Measurements from ENCODE around the gene KIF26B.

Gene KIF26B

GRCh38 chr1:245209658-245210435 is 55.1 kb downstream of the KIF26B start:
- peak; percentile 47 for DNase-seq

- no peak for DNase-seq
Measured at GRCh38 chr1:245211035-245211749, 56.4 kb downstream of the KIF26B start.

- DNase-seq: no peak
Measured at GRCh38 chr1:245211761-245212160, 57.0 kb downstream of the KIF26B start.

GRCh38 chr1:245212221-245212710 is 57.5 kb downstream of the KIF26B start:
- DNase-seq: no peak

GRCh38 chr1:245213066-245213831 is 58.5 kb downstream of the KIF26B start:
- DNase-seq: no peak

- DNase-seq: no peak
Measured at GRCh38 chr1:245215071-245215470, 60.3 kb downstream of the KIF26B start.

- DNase-seq: no peak
Measured at GRCh38 chr1:245216366-245217115, 61.8 kb downstream of the KIF26B start.

- DNase-seq: peak; percentile 31
Measured at GRCh38 chr1:245217853-245218608, 63.2 kb downstream of the KIF26B start.

- peak; percentile 48 for DNase-seq
Measured at GRCh38 chr1:245220381-245220985, 65.7 kb downstream of the KIF26B start.

- no peak for DNase-seq
Measured at GRCh38 chr1:245221805-245222204, 67.0 kb downstream of the KIF26B start.

- no peak for DNase-seq
Measured at GRCh38 chr1:245222931-245223595, 68.3 kb downstream of the KIF26B start.

GRCh38 chr1:245225322-245226202 is 70.8 kb downstream of the KIF26B start:
- DNase-seq: peak; percentile 84

GRCh38 chr1:245226203-245226499 is 71.4 kb downstream of the KIF26B start:
- no peak for DNase-seq

- no peak for DNase-seq
Measured at GRCh38 chr1:245229051-245229450, 74.3 kb downstream of the KIF26B start.

- peak; percentile 60 for DNase-seq
Measured at GRCh38 chr1:245232931-245233330, 78.1 kb downstream of the KIF26B start.

- no peak for DNase-seq
Measured at GRCh38 chr1:245234217-245235081, 79.7 kb downstream of the KIF26B start.

GRCh38 chr1:245235156-245235555 is 80.4 kb downstream of the KIF26B start:
- DNase-seq: peak; percentile 41

- no peak for DNase-seq
Measured at GRCh38 chr1:245240648-245241165, 85.9 kb downstream of the KIF26B start.
